Measurements from ENCODE around the gene PAH. TPM values are rescaled to one million over a fixed set of nuclear protein-coding genes. Genes with fewer than 3 reads are reported as not detected.

Gene PAH
- total RNA-seq, result not detected in 2 replicates

DNA sequence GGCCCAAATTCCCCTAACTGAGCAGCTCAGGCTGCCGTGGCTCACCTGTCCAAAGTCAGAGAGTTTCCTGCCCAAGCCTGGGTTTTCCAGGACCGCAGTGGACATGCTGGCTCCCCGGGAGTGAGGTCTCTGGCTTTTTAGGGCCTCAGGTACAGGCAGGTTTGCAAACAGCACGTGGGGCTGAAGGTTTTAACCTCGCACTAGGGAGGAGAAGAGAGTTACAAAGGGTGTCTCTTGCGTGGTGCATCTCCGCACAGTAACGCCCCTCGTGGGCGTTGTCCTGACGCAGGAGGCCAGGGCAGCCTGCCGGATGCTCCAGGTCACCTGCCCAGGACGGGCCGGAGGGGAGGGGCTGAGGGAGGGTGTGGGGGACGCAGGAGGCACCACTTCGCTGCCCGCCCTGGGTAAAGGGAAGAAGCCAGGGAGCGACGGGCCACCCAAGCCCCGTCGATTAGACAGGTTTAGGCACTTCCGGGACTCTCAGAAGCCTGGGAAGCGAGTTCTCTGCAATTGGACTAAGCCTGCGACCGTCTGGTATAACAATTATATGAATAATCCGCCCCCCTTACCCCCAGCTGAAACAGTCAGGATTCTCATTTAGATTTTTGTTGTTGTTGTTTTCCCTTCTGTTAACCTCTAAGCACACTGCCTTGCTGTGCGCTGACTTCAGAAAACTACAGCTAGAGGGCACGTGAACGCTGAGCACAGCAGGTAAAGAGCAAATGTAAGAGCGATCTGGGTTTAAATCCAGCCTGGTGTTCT, at the start of gene PAH:
Gene PAH (minus strand): TSS at position 219 of the 762 bp plus-strand sequence. CDS start 114 bp downstream, at position 105.

DNA sequence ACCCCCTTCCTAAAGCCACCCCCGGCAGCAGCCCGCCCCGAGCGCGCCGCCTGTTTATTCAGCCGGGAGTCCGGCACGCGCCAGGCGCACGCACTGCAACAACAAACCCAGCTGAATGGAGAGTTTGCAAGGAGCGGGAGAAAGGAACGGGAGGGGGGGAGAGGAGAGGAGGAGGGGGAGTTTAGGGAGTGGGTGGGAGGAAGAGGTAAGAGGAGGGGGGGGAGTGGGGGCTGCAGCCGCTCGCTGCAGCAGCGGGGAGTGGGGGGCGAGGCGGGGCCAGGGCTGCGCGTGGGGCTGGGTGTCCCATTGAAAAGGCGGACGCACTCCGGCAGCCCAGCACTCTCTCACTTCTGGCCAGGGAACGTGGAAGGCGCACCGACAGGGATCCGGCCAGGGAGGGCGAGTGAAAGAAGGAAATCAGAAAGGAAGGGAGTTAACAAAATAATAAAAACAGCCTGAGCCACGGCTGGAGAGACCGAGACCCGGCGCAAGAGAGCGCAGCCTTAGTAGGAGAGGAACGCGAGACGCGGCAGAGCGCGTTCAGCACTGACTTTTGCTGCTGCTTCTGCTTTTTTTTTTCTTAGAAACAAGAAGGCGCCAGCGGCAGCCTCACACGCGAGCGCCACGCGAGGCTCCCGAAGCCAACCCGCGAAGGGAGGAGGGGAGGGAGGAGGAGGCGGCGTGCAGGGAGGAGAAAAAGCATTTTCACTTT, 40.5 kb upstream of the PAH start, which contains the start of gene ASCL1:
Gene ASCL1 (plus strand): TSS at position 336 of the 712 bp plus-strand sequence. CDS start 571 bp downstream, outside the sequence.

Other genes starting within 250 kb of the PAH start
- not detected in 2 replicates for gene ASCL1, start 40.4 kb upstream of the PAH start, total RNA-seq